Smooth muscle cell of the umbilical artery (primary cell): Measurements from ENCODE around the gene OVAAL. TPM values are rescaled to one million over a fixed set of nuclear protein-coding genes. Genes with fewer than 3 reads are reported as not detected.

Experiments
- total RNA-seq: library from RNA; depleted of rRNA; stranded (reverse); fragments of >200 nt; gene quantifications from 2 replicates; pipeline ENCODE4 v1.2.3, GENCODE V29; 2014

The OVAAL gene
- not detected in 2 replicates for total RNA-seq

GRCh38 chr1:180558664-180559063, at the start of gene OVAAL:
Gene OVAAL, plus strand, starts transcription at chr1:180558964.

Other genes with a start within 250 kb of the OVAAL start
- gene ACBD6, start 56.4 kb upstream of the OVAAL start, total RNA-seq: 39.9 and 47.2 TPM in 2 replicates
- 18.4 and 23.9 TPM in 2 replicates for gene XPR1, start 73.1 kb downstream of the OVAAL start, total RNA-seq